A673 (cell line): ENCODE measurements around the gene TIA1. TPM values are rescaled to one million over a fixed set of nuclear protein-coding genes. Genes with fewer than 3 reads are reported as not detected.

ENCODE experiments used
- BruUV-seq: library from RNA; stranded (reverse); fragments of 400-500 nt; replicated peaks from 2 replicates; lab custom pipeline; 2021; lab: Mats Ljungman, UMichigan
- CTCF ChIA-PET: fragments of 300-600 bp; sonication (Branson Sonifier 250); formaldehyde crosslinking; loops from one replicate; lab custom pipeline; 2022; ENCODE audit warnings: antibody characterized with exemption; lab: Charles Lee
- POLR2A ChIA-PET: fragments of 300-600 bp; sonication (Branson Sonifier 250); formaldehyde crosslinking; loops from one replicate; lab custom pipeline; 2022; ENCODE audit warnings: antibody characterized with exemption; ENCODE audit not compliant: low non-redundant PET; lab: Charles Lee
- DNase-seq: peaks from one replicate; pipeline ENCODE4 v3.0.0-alpha.2; 2015; ENCODE audit warnings: low spot score
- H3K27ac ChIP-seq: fragments of 200-600 bp; sonication (generic); 2 replicates; pipeline ENCODE4 v1.5.1; 2016; ENCODE audit warnings: mixed run types, low read depth, mild to moderate bottlenecking, mixed read lengths, antibody characterized with exemption, low read length; ENCODE audit not compliant: poor library complexity, severe bottlenecking
- H3K27me3 ChIP-seq: fragments of 200-600 bp; sonication (generic); replicated peaks from 2 replicates; pipeline ENCODE4 v1.6.1; 2017; ENCODE audit warnings: mixed run types, low read depth, mild to moderate bottlenecking, mixed read lengths, antibody characterized with exemption, low read length; ENCODE audit not compliant: insufficient read depth, poor library complexity
- H3K36me3 ChIP-seq: fragments of 200-600 bp; sonication (generic); 2 replicates; pipeline ENCODE4 v1.6.1; 2016; ENCODE audit warnings: mixed run types, mild to moderate bottlenecking, mixed read lengths, antibody characterized with exemption, low read length; ENCODE audit not compliant: insufficient read depth, poor library complexity, severe bottlenecking
- H3K4me1 ChIP-seq: fragments of 200-600 bp; sonication (generic); 2 replicates; pipeline ENCODE4 v1.6.1; 2017; ENCODE audit warnings: mixed run types, mild to moderate bottlenecking, mixed read lengths, antibody characterized with exemption, low read length; ENCODE audit not compliant: insufficient read depth, poor library complexity, severe bottlenecking
- H3K4me3 ChIP-seq: fragments of 200-600 bp; sonication (generic); 2 replicates; pipeline ENCODE4 v1.5.1; 2016; ENCODE audit warnings: low read depth, mixed run types, mild to moderate bottlenecking, mixed read lengths, low read length; ENCODE audit not compliant: poor library complexity, severe bottlenecking
- H3K9me3 ChIP-seq: fragments of 200-600 bp; sonication (generic); 2 replicates; pipeline ENCODE4 v1.6.1; 2016; ENCODE audit warnings: mixed run types, low read depth, mild to moderate bottlenecking, mixed read lengths, antibody characterized with exemption, low read length; ENCODE audit not compliant: poor library complexity, severe bottlenecking
- CTCF ChIP-seq: fragments of 300-800, 200-600 bp; sonication (generic); conservative IDR thresholded peaks from 2 replicates; pipeline ENCODE4 v1.5.1; 2017; ENCODE audit warnings: low read depth, mild to moderate bottlenecking, antibody characterized with exemption, low read length, moderate library complexity, mixed read lengths
- EZH2 ChIP-seq: fragments of 200-600 bp; sonication (generic); IDR thresholded peaks from 2 replicates; pipeline ENCODE4 v1.6.1; 2017; ENCODE audit warnings: borderline replicate concordance, low read depth, mild to moderate bottlenecking, mixed read lengths, antibody characterized with exemption, low read length; ENCODE audit not compliant: poor library complexity, severe bottlenecking
- intact Hi-C: fragments of 100-400 bp; cut with micrococcal nuclease; formaldehyde crosslinking; loops from one replicate; pipeline ENCODE4 v1.10.0; 2022; ENCODE audit not compliant: unreplicated experiment
- total RNA-seq: library from RNA; stranded (reverse); gene quantifications from 2 replicates; pipeline ENCODE4 v1.2.3, GENCODE V29; 2021

Gene TIA1
- total RNA-seq, 1 experiment from 2014 or later = 197 TPM

GRCh38 chr2:70261501-70261900 is 13.1 kb upstream of the TIA1 start:
- DNase-seq = no peak
- intact Hi-C loops = no loop called here
- ChIA-PET POLR2A (no interaction called here), CTCF (no interaction called here)
- H3K36me3 ChIP-seq = peaks cover 15% of the 10 kb centered on the region
- no peaks in the 10 kb centered on the region for H3K4me1 ChIP-seq
- no peak overlapping the region for H3K4me3 ChIP-seq
- BruUV-seq = TSS peak; percentile 24
- TF ChIP-seq CTCF (no peak), EZH2 (no peak)
- H3K27ac ChIP-seq = no peak overlapping the region
- no peaks in the 10 kb centered on the region for H3K27me3 ChIP-seq
- no peaks in the 10 kb centered on the region for H3K9me3 ChIP-seq

- Histone ChIP-seq H3K36me3 (peaks cover 15% of the 10 kb centered on the region), H3K4me1 (no peaks in the 10 kb centered on the region), H3K27me3 (no peaks in the 10 kb centered on the region), H3K27ac (peak overlapping the region; percentile 82), H3K4me3 (peak overlapping the region; percentile 63), H3K9me3 (no peaks in the 10 kb centered on the region)
- intact Hi-C loops = no loop called here
- ChIA-PET POLR2A (interaction anchor here (1.2 kb wide), 1 partner anchor 35 kb away, joined by 8 read pairs; the partner anchor contains the start of gene SNRPG), CTCF (no interaction called here)
- no TSS peak for BruUV-seq
- DNase-seq = no peak
- TF ChIP-seq EZH2 = no peak
- no peak for TF ChIP-seq CTCF
Observed at GRCh38 chr2:70258532-70258875, 10.1 kb upstream of the TIA1 start.

GRCh38 chr2:70255637-70256314 is 7.3 kb upstream of the TIA1 start:
- CTCF ChIA-PET = interaction anchor here (0.7 kb wide), 1 partner anchor 33 kb away, joined by 6 read pairs; no protein-coding TSS in a partner anchor
- intact Hi-C loops = no loop called here
- POLR2A ChIA-PET = no interaction called here

More at GRCh38 chr2:70255637-70256314, 7.3 kb upstream of the TIA1 start:
- Histone ChIP-seq H3K4me3 (no peak overlapping the region), H3K4me1 (no peaks in the 10 kb centered on the region), H3K27me3 (no peaks in the 10 kb centered on the region), H3K9me3 (no peaks in the 10 kb centered on the region), H3K27ac (no peak overlapping the region), H3K36me3 (peaks cover 6% of the 10 kb centered on the region)
- BruUV-seq = no TSS peak
- no peak for DNase-seq
- TF ChIP-seq EZH2 = no peak
- TF ChIP-seq CTCF = no peak
